GM18951 (cell line): ENCODE data around the gene CARS1.
A peak's percentile ranks its signal among the peaks of the same experiment; 100 is the strongest.

Experiments used
- POLR2A ChIP-seq: IDR thresholded peaks from 4 replicates; pipeline ENCODE4 v1.6.1; 2011; ENCODE audit warnings: mild to moderate bottlenecking; ENCODE audit not compliant: insufficient read length, insufficient read depth; ENCODE audit errors: extremely low read depth
- in situ Hi-C: fragments of 300-500 bp; cut with MboI; formaldehyde crosslinking; loops from one replicate; pipeline ENCODE4 v1.12.0; 2022; ENCODE audit warnings: low sequenced_read_pairs, mixed read lengths, inconsistent platforms; ENCODE audit not compliant: unreplicated experiment

The CARS1 gene

DNA sequence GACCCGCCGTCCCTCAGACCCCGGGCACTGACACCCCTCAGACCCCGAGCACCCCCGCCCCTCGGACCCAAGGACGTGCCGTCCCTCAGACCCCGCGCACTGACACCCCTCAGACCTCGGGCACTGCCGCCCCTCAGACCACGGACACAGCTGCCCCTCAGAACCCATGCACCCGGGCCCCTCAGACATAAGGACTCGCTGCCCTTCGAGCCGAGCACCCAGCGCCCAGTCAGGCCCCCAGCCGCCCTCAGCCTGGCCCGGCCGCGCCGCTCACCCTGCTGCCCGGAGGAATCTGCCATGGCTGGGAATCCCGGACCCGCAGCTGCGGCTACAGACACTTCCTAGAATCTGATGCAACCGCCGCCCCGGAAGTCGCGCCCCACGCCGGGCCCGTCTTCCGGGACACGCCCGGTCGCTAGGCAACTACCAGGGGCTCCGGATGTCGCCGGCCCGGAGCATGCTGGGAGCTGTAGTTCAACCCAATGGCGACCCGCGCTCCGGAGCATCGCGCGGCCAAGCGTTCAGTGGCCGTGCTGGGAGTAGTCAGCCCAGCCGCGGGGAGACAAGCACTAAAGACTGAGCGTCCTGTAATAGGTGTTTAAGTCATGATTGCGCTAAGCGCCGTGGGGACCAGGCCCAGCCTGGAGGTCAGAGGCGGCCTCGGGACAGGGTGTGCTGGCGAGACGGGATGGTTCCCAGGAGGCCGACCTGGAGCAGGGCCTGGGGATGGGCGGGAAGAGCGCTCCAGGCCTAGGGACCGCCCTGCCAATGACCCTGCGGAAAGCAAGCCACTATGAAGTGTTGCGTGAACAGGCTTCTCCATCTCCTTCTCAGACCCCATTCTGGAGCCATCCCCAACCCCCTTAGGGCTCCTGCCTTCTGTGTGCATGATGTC, at the start of gene CARS1:
Gene CARS1, minus strand, starts transcription at position 355 of the 895 bp plus-strand sequence. Its CDS starts 56 bp downstream, at position 299.
- in situ Hi-C loops, result no loop called here
- TF ChIP-seq POLR2A, result peak; percentile 81

DNA sequence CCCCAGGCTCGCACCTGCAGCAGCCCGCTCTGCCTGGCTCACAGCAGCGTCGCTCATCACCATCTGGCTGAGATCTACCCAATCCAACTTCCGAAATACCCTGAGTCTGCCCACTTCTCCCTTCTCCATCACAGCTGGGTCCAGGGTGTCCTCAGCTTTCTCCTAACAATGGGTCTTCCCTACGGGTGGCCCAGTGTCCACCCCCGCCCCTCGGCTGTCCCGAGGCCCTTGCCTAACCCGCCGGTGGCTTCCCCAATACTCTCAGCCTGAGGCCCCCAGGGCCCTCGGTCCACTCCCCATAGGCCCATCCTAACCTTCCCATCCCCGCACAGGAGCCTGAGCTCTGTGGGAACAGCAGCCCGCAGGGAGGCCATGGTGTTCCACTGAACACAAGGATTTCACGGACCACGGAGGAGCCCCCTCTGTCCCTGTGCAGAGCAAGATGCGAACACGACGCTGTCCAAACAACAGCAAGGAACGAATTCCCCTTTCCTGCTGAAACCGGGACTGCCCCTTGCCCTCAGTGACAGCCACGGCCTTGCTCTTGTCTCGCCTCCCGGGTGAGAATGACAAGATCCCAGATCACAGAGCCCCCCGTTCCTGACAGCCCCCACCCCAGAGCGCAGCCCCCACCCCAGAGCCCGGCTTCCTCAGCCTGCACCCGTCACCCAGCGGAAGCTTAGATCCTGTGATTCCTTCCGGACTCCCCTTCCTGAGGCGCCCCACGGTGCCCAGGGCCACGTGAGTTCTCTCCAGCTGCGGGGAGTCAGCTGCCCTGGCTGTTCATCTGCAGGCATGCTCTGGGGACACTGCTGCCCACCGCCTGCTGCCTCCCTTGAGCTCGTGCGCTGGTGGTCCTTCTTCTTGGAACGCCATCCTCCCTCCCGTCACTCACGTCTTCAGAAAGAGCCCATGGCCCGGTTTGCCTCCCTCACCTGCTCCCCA, 48.8 kb upstream of the CARS1 start:
- TF ChIP-seq POLR2A, result no peak
- in situ Hi-C loops, result no loop called here

DNA sequence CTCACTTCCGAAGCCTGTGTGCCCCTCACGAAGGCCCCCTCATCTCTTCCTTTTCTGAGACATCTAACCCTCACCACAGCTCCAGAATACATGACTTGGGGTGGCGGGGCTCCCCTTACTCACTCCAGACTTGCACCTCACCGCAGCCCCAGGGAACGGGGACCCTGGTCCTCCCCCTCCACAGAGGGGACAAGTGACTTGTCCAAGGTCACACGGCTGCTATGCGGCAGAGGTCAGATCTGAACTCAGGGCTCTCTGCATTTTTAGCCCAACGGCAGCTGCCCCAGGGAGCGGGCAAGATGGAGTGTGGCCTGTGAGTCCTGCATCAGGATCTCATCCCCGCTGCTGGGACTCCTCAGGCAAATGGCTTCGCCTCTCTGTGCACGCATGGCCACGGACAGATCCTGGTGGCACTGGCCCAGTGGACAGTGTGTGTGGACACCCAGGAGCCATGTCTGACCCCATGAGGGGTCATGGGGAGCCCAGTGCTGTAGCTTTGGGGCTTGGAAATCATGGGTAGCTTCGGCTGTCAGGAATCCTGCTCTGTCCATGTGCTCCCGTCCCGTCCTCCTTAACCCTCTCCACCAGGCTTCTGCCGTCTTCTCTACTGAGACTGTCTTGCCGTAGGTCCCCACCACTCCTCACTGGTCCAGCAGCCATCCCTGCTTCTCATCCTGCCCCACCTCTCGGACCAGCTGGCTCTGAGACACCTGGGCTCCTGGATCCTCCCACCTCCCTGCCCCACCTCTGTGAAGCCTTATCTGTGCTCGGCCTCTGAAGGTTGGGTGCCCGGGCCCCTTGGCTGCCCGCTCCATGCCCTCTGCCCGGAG, 48.0 kb upstream of the CARS1 start:
- in situ Hi-C loops, result no loop called here
- TF ChIP-seq POLR2A, result no peak

DNA sequence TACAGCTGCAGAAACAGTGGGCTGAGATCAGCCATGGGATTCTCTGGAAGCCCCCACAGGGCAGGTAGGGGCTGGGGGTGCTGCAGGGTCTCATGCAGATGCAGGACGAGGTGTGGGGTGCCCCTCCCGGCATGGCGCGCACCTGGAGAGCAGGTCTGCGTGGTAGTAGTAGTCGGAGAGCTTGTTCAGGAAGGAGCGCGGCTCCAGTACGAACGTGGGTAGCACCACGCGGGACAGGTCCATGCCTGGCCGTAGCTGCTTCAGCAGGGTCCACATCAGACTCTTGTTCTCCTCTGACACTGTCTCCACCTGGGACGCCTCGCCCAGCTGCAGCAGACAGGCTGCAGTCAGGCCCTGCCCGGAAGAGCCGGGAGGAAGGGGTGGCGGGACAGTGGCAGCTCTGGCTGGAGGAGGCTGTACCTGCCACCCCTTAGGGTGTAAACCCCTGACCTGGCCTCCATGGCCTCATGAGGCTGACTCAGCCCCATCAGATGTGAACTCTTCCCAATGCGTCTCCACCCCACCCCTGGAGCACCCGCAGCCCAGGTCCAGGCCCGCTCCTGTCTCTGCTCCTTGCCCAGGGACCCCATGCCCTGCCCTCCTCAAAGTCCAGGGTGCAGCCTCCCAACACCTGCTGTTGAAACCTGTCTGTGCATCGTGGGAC, 47.0 kb upstream of the CARS1 start:
- in situ Hi-C loops, result no loop called here
- no peak for TF ChIP-seq POLR2A

DNA sequence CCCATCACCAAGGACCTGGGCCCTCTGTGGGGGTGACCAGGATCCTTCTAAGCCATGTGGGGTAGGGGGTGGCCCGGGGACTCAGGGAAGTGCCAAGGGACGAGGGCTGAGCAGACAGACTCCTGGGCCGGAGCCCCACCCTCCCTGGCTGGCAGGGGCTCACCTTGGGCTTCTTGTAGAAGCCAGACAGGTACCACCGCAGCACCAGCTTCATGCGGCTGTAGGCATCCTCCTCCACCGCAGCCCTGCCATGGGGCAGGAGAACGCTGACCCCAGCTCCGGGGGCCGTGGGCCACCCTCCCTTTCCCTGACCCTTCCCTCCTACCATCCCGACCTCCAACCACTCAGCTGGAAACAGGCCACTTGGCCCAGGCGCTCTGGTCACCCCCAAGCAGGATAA, 45.9 kb upstream of the CARS1 start:
- in situ Hi-C loops, result no loop called here

DNA sequence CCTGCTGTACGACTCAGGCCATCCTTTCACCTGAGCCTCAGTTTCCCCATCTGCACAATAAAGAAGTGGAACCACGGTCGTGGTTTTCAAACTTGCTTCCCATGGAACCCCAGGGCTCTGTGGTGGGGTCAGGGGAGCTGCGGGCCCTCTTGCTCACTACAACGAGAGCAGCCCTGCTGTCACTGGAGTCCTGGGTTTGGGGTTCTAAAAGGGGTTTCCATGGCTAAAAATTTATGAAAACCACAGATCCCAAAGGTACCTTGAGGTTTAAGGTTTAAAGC, 45.4 kb upstream of the CARS1 start:
- TF ChIP-seq POLR2A, result no peak
- in situ Hi-C loops, result no loop called here

More for the DNA sequence above, 45.9 kb upstream of the CARS1 start:
- no peak for TF ChIP-seq POLR2A

DNA sequence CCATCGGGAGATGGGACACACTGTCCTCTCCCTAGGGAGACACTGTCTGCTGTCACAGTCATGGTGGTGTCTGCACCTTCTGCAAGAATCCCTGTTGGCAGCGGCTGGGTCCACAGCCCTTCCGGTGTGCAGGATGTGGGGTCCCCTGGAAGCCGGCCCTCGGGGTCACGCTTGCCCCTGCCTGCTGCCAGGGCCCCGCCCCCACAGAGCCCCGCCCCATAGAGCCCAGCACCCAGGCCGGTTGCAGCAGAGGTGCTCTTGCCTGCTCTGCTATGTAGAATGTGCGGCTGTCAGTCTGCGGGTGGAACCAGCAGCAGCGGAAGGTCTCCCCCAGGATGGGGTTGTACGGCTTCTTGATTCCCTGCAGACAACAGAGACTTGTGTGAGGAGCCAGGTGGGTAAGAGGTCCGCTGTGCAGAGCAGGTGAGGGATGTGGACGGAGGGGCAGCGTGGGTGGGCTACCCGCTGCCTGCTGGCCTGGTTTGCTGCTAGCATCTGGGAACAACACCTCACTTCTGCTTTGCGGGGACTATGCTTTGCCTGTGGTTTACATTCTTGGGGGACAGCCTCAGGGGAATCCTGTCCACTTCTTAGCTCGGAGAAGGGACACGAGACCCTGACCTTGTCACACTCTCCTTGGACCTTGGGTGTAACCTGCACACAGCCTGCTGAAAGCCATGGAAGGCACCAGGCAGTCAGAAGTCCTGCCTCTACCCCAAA, 44.9 kb upstream of the CARS1 start:
- in situ Hi-C loops, result no loop called here
- TF ChIP-seq POLR2A, result no peak

DNA sequence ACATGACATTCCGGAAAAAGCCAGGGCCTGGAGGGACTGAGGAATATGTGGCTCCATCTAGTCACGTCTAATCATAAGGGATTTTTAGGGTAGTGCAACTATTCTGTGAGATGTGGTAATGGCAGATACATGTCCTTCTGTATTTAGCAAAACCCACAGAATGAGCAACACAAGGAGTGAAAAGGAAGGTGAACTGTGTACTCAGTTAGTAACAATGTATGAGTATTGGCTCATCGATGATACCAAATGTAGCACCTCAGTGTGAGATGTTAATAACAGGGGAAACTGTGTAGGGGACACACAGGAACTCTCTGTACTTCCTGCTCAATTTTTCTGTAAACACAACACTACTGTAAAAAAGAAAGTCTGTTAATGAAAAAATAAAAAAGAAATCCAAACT, 42.0 kb upstream of the CARS1 start:
- in situ Hi-C loops, result no loop called here
- no peak for TF ChIP-seq POLR2A

DNA sequence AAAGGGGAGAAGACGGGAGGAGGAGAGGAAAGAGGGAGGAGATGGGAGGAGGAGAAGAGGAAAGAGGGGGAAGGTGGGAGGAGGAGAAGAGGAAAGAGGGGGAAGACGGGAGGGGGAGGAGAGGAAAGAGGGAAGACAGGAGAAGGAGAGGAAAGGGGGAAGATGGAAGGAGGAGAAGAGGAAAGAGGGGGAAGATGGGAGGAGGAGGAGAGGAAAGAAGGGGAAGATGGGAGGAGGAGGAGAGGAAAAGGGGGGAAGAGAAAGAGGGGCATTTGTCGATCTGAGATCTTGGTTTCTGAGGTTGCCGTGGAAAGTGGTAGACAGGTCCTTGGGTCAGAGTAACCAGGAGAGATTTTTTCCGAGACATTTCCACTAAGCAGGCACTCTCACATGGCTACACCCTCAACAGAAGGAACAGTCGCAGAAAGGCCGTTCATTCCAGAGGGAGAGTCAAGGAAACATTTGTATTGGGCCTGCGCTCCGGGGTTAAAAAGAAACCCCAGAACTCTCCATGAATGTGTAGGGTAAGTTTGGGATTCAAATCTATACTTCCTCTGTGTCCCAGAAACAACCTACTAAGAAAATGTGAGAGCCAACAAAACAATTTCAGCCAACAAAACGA, 39.8 kb upstream of the CARS1 start:
- no peak for TF ChIP-seq POLR2A
- in situ Hi-C loops, result no loop called here

DNA sequence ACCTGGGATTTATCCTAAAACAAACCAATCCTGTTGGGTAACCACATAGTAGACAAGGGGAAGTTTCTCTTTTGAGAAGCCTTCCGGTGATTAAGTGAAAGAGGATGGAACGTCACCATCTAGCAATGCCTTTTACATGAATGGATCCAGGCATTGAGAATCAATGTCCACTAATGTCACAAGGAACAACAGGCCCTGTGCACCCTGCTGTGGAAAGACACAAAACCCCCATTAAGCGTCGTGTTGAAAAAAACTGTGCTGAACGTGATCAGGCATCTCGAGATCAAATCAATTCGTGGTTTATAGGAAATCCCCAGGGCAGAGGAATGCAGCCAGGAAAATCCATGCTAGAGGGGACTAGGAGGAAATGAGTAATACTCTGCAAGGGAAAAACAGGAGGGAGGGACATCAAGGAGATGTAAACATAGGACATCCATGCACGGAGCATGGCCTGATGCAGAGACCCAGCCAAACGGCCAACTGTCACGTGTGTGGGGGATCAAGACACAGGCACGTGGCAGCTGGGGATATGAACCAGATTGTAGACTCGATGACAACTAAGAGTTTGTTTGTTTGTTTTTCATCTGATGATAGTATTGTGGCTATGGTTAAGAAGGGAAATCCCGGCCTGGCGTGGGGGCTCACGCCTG, 38.6 kb upstream of the CARS1 start:
- in situ Hi-C loops, result no loop called here
- no peak for TF ChIP-seq POLR2A

DNA sequence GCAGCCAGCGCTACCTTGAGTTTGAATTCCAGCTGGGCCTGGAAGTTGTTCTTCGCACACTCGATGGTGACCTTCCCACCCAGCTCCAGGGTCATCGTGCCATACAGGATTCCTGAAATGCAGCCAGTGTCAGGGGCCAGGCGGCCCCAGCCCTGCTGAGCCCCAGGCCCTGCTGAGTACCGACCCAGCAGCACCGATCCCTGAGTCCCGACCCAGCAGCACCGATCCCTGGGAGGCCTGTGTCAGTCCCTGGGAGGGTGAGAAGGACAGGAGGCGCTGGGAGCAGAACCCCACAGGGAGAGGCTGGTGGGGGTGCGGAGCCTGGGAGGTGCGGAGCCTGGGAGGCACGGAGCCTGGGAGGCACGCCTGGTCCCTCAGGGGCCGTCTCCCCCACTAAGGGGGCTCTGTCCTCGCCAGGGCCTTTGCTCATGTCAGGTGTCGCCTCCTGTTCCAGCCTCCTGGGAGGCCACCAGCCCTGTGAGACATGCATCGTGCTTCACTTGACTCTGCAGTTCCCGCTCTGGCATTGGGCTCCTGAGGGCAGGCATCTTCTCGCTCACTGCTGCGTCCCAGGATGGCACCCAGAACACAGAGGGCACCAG, 37.1 kb upstream of the CARS1 start:
- in situ Hi-C loops, result no loop called here
- TF ChIP-seq POLR2A, result no peak
